ENCODE results near the gene USP31. TPM values are rescaled to one million over a fixed set of nuclear protein-coding genes. Genes with fewer than 3 reads are reported as not detected.

USP31 gene
- total and polyA plus RNA-seq, 2 of the 13 experiments (the other 11 are each of a cell fraction or from before 2014, with no cell fraction given) = 22.5 to 23.3 TPM

DNA sequence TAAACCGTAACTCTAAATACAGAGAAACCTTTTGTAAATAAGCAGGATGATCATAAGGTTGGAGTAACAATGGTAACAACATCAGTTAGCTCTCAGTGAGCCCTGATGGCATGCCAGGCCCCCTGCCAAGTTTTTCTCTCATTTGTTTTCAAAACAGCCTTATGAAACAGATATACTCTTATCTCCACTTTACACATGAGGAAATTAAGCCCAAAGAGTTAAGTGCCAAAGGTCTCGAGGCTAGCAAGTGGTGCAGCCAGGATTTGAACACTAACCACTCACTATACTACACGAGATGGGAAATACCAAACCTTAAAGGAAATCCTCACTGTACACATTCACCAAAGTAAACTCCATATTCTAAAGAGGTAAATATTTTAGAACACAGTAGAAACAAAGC is 15.0 kb downstream of the USP31 start (continued):
- TF ChIP-seq TRAFD1 (CRISPR knock-in tag; IDR thresholded peaks at IDR 0.05; ENCODE audit: borderline replicate concordance) = no peak

- Histone ChIP-seq H4K20me1 (ENCODE audit: insufficient read depth, low read length) (peaks cover 16% of the 10 kb centered on the region), H3K79me2 (ENCODE audit: insufficient read depth, low read length) (peaks cover 99% of the 10 kb centered on the region), H3K9ac (ENCODE audit: insufficient read depth, low read depth, low read length) (no peak overlapping the region), H3K27me3 (ENCODE audit: control insufficient read depth in 1 of 2, insufficient read depth in 2 of 2, low read length in 2 of 2) (no peaks in the 10 kb centered on the region), H3K4me2 (ENCODE audit: low read depth, low read length) (no peak overlapping the region), H3K9me3 (ENCODE audit: low read length) (peaks cover 9% of the 10 kb centered on the region), H2AFZ (ENCODE audit: low read length) (no peak overlapping the region), H3K4me3 (replicated peaks in 1 of 3; ENCODE audit: insufficient read depth in 1 of 3, low read depth in 2 of 3, low read length in 3 of 3) (no peak overlapping the region), H3K27ac (ENCODE audit: extremely low read length, insufficient read depth, low read length) (no peak overlapping the region), H3K4me1 (ENCODE audit: insufficient read depth, low read length) (peaks cover 71% of the 10 kb centered on the region), H3K36me3 (replicated peaks in 1 of 2; ENCODE audit: control insufficient read depth in 1 of 2, insufficient read depth in 2 of 2, low read length in 2 of 2) (no peaks in the 10 kb centered on the region)
- 94% methylated on average over 11 of the region's 11 CpGs for WGBS (ENCODE audit: low lambda C conversion rate)
- intact Hi-C loops (cut with micrococcal nuclease; ENCODE audit: unreplicated experiment) = no loop called here
- ATAC-seq (no peak), FAIRE-seq (no peak), DNase-seq (ENCODE audit: low spot score) (no peak)
- BruUV-seq (replicated peaks) = no TSS peak
- in situ Hi-C loops (cut with HindIII; ENCODE audit: extremely low pct_ligation_motif_present, low pct_unique_long_range_greater_than_20kb) = no loop called here
- CTCF ChIA-PET (ENCODE audit: low intra/inter-chr PET ratio, low total read pairs) = no interaction called here
- POLR2A ChIA-PET = interaction anchor here (0.6 to 3.5 kb wide), 3 partner anchors 9 to 942 kb away, joined by 3 to 20 read pairs (median 5); partner anchors contain the start of gene USP31
- TF ChIP-seq ARHGAP35 (CRISPR knock-in tag; IDR thresholded peaks at IDR 0.05; ENCODE audit: borderline replicate concordance) = no peak
- TF ChIP-seq ZNF350 (CRISPR knock-in tag; IDR thresholded peaks at IDR 0.05; ENCODE audit: borderline replicate concordance, low read depth) = no peak
- TF ChIP-seq, protein P1, sequence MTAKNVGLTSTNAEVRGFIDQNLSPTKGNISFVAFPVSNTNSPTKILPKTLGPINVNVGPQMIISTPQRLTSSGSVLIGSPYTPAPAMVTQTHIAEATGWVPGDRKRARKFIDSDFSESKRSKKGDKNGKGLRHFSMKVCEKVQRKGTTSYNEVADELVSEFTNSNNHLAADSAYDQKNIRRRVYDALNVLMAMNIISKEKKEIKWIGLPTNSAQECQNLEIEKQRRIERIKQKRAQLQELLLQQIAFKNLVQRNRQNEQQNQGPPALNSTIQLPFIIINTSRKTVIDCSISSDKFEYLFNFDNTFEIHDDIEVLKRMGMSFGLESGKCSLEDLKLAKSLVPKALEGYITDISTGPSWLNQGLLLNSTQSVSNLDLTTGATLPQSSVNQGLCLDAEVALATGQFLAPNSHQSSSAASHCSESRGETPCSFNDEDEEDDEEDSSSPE (CRISPR knock-in tag; IDR thresholded peaks at IDR 0.05) = no peak
- TF ChIP-seq XBP1 (CRISPR knock-in tag; IDR thresholded peaks at IDR 0.05) = no peak
- peak; percentile 16; the same call in 1 of the 2 replicates for TF ChIP-seq ZFP37 (CRISPR knock-in tag; IDR thresholded peaks at IDR 0.05; ENCODE audit: borderline replicate concordance)
- TF ChIP-seq ZNF792 (CRISPR knock-in tag; IDR thresholded peaks at IDR 0.05) = no peak
- 0 out of 2 replicates have a peak, but pooled peaks have one; percentile 56 for TF ChIP-seq ZNF547 (CRISPR knock-in tag; IDR thresholded peaks at IDR 0.05)
- TF ChIP-seq PAF1 (CRISPR knock-in tag; IDR thresholded peaks at IDR 0.05) = no peak
- no peak for TF ChIP-seq ZNF276 (CRISPR knock-in tag; IDR thresholded peaks at IDR 0.05; ENCODE audit: low read depth)
- 0 out of 2 replicates have a peak, but pooled peaks have one; percentile 42 for TF ChIP-seq BCL3 (CRISPR knock-in tag; IDR thresholded peaks at IDR 0.05)
- no peak for TF ChIP-seq THYN1 (CRISPR knock-in tag; IDR thresholded peaks at IDR 0.05; ENCODE audit: borderline replicate concordance, low read depth)
- TF ChIP-seq ZNF383 (CRISPR knock-in tag; IDR thresholded peaks at IDR 0.05; ENCODE audit: borderline replicate concordance) = 0 out of 2 replicates have a peak, but pooled peaks have one; percentile 44
- peak; percentile 33 for TF ChIP-seq RBM22 (optimal IDR thresholded peaks at IDR 0.05; ENCODE audit: low read length)
- TF ChIP-seq ZNF569 (CRISPR knock-in tag; IDR thresholded peaks at IDR 0.05; ENCODE audit: borderline replicate concordance) = no peak
- no peak for TF ChIP-seq NFYB (CRISPR knock-in tag; IDR thresholded peaks at IDR 0.05)
Observed at GRCh38 chr16:23132775-23133463, 16.3 kb downstream of the USP31 start.

All from HepG2 (cell line).